Neural cell (in vitro differentiated cells): ENCODE data around the gene PHACTR1. TPM values are rescaled to one million over a fixed set of nuclear protein-coding genes. Genes with fewer than 3 reads are reported as not detected.

Experiments
- H2AFZ ChIP-seq: fragments of 200-600, 300-800 bp; sonication (generic), shearing (Covaris generic); 2 replicates; pipeline ENCODE4 v1.6.0; 2014; ENCODE audit warnings: low read depth, mild to moderate bottlenecking, antibody characterized with exemption, low read length, moderate library complexity
- H3F3A ChIP-seq: fragments of 200-600 bp; shearing (Covaris generic); 2 replicates; pipeline ENCODE4 v1.6.1; 2016; ENCODE audit warnings: mild to moderate bottlenecking, moderate library complexity, mixed read lengths, antibody characterized with exemption, low read length; ENCODE audit not compliant: insufficient read depth, poor library complexity, severe bottlenecking
- H3K27ac ChIP-seq: fragments of 200-600, 300-800 bp; sonication (generic), shearing (Covaris generic); 2 replicates; pipeline ENCODE4 v1.5.1; 2014; ENCODE audit warnings: mild to moderate bottlenecking, low read length, moderate library complexity
- H3K27me3 ChIP-seq: fragments of 300-800, 200-600 bp; sonication (generic), shearing (Covaris generic); 2 replicates; pipeline ENCODE4 v1.6.0; 2014; ENCODE audit warnings: mild to moderate bottlenecking, low read depth, low read length, moderate library complexity; ENCODE audit not compliant: insufficient read depth
- H3K36me3 ChIP-seq: fragments of 300-800, 200-600 bp; sonication (generic), shearing (Covaris generic); 2 replicates; pipeline ENCODE4 v1.5.1; 2014; ENCODE audit warnings: mild to moderate bottlenecking, antibody characterized with exemption, low read length, moderate library complexity; ENCODE audit not compliant: insufficient read depth
- H3K4me2 ChIP-seq: fragments of 300-800, 200-600 bp; sonication (generic), shearing (Covaris generic); 2 replicates; pipeline ENCODE4 v1.6.0; 2014; ENCODE audit warnings: mild to moderate bottlenecking, low read length
- H3K4me3 ChIP-seq: fragments of 300-800, 200-600 bp; sonication (generic), shearing (Covaris generic); 2 replicates; pipeline ENCODE4 v1.5.1; 2014; ENCODE audit warnings: mild to moderate bottlenecking, low read length, moderate library complexity
- H3K79me2 ChIP-seq: fragments of 200-600 bp; shearing (Covaris generic); replicated peaks from 2 replicates; pipeline ENCODE4 v1.6.0; 2014; ENCODE audit warnings: mild to moderate bottlenecking, low read length, moderate library complexity; ENCODE audit not compliant: insufficient read depth
- H3K9ac ChIP-seq: fragments of 300-800, 200-600 bp; sonication (generic), shearing (Covaris generic); 2 replicates; pipeline ENCODE4 v1.6.1; 2016; ENCODE audit warnings: mild to moderate bottlenecking, low read length, mixed read lengths
- H3K9me2 ChIP-seq: fragments of 200-600 bp; shearing (Covaris generic); 2 replicates; pipeline ENCODE4 v1.6.1; 2016; ENCODE audit warnings: mild to moderate bottlenecking, low read length, mixed read lengths; ENCODE audit not compliant: insufficient read depth
- H3K9me3 ChIP-seq: fragments of 200-600, 300-800 bp; sonication (generic), shearing (Covaris generic); 2 replicates; pipeline ENCODE4 v1.6.1; 2016; ENCODE audit warnings: mild to moderate bottlenecking, mixed run types, low read length, moderate library complexity, mixed read lengths
- H4K20me1 ChIP-seq: fragments of 200-600 bp; shearing (Covaris generic); 2 replicates; pipeline ENCODE4 v1.6.1; 2016; ENCODE audit warnings: mild to moderate bottlenecking, mixed run types; ENCODE audit not compliant: insufficient read depth
- CTCF ChIP-seq: fragments of 450-650 bp; IDR thresholded peaks from 2 replicates; pipeline ENCODE4 v1.5.1; 2014; ENCODE audit warnings: antibody characterized with exemption, mild to moderate bottlenecking, moderate library complexity; ENCODE audit not compliant: poor library complexity, severe bottlenecking
- EP300 ChIP-seq: fragments of 450-650 bp; conservative IDR thresholded peaks from 2 replicates; pipeline ENCODE4 v1.6.1; 2014; ENCODE audit warnings: antibody characterized with exemption, mild to moderate bottlenecking, moderate library complexity; ENCODE audit not compliant: poor library complexity, severe bottlenecking
- EZH2 ChIP-seq: fragments of 200-600, 300-800 bp; shearing (Covaris generic), sonication (generic); IDR thresholded peaks from 2 replicates; pipeline ENCODE4 v1.6.1; 2014; ENCODE audit warnings: antibody characterized with exemption, low read length, borderline replicate concordance, mild to moderate bottlenecking; ENCODE audit not compliant: insufficient read depth, poor library complexity, severe bottlenecking
- MXI1 ChIP-seq: fragments of 450-650 bp; conservative IDR thresholded peaks from 2 replicates; pipeline ENCODE4 v1.6.1; 2014; ENCODE audit warnings: antibody characterized with exemption, mild to moderate bottlenecking; ENCODE audit not compliant: poor library complexity, severe bottlenecking
- POLR2AphosphoS5 ChIP-seq: IDR thresholded peaks from 2 replicates; pipeline ENCODE4 v1.6.1; 2012
- RAD21 ChIP-seq: fragments of 450-650 bp; conservative IDR thresholded peaks from 2 replicates; pipeline ENCODE4 v1.6.1; 2014; ENCODE audit warnings: antibody characterized with exemption, mild to moderate bottlenecking, moderate library complexity
- REST ChIP-seq: IDR thresholded peaks from 2 replicates; pipeline ENCODE4 v1.6.1; 2012; ENCODE audit warnings: borderline replicate concordance
- SMC3 ChIP-seq: fragments of 450-650 bp; conservative IDR thresholded peaks from 2 replicates; pipeline ENCODE4 v1.6.1; 2014; ENCODE audit warnings: antibody characterized with exemption, mild to moderate bottlenecking, moderate library complexity; ENCODE audit not compliant: poor library complexity
- TAF1 ChIP-seq: IDR thresholded peaks from 2 replicates; pipeline ENCODE4 v1.6.1; 2012; ENCODE audit warnings: low read depth
- polyA plus RNA-seq: library from polyadenylated mRNA; depleted of rRNA; stranded (reverse); fragments of >200 nt; gene quantifications from 2 replicates; pipeline ENCODE4 v1.2.3, GENCODE V29; 2014

Gene PHACTR1
- polyA plus RNA-seq, 1 donor from 2014 or later: 7.8 TPM

DNA sequence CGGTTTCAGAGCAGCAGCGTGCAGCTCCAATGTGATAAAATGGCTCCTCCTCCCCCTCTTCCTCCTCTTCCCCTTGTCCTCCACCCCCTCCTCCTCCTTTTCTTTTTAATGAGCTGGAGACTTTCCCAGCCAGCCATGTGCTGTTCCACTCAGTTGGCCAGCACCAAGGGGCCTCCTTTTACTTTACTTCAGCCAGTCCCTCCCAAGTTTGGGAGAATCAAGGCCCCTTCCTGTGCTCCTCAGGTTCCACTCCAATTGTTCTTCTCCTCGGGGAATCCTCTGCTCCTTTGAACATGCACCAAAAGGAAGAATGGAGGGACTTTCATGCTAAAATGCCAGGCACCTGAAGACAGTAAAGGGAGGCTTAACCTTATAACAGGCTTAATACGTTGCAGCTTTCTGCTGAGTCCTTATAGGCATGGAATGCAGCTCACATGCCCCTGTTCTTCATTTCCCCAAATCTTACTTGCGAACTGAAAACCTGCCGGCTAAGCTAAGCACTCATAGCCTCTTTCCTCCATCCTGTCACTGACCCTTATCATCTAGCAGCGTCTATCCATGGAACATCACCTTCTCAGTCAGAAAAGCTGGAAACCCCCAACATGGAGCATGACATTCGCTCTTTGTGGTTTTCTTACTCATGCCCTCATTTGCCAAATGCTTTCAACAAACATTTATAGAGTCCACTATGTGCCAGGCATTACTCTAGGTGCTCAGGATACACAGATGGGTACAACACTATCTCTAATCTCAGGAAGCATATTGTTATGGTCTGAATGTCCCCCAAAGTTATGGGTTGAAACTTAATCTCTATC, 170.6 kb downstream of the PHACTR1 start:
- no peak overlapping the region for H3K4me2 ChIP-seq
- H2AFZ ChIP-seq: no peak overlapping the region

More for the DNA sequence above, 170.6 kb downstream of the PHACTR1 start:
- Histone ChIP-seq H3K9ac (no peak overlapping the region), H4K20me1 (no peaks in the 10 kb centered on the region), H3K27me3 (no peaks in the 10 kb centered on the region), H3K27ac (no peak overlapping the region), H3K9me3 (no peaks in the 10 kb centered on the region), H3F3A (no peaks in the 10 kb centered on the region), H3K9me2 (no peaks in the 10 kb centered on the region), H3K4me3 (no peak overlapping the region), H3K79me2 (no peaks in the 10 kb centered on the region), H3K36me3 (no peaks in the 10 kb centered on the region)
- no peak for TF ChIP-seq MXI1
- TF ChIP-seq EP300: no peak
- TF ChIP-seq TAF1: no peak
- no peak for TF ChIP-seq SMC3
- TF ChIP-seq POLR2AphosphoS5: no peak
- TF ChIP-seq EZH2: no peak
- TF ChIP-seq REST: no peak
- no peak for TF ChIP-seq CTCF
- no peak for TF ChIP-seq RAD21
